ENCODE results near the gene RGS7BP. TPM values are rescaled to one million over a fixed set of nuclear protein-coding genes. Genes with fewer than 3 reads are reported as not detected.

The RGS7BP gene
- total RNA-seq, 1 donor from 2014 or later = not detected

DNA sequence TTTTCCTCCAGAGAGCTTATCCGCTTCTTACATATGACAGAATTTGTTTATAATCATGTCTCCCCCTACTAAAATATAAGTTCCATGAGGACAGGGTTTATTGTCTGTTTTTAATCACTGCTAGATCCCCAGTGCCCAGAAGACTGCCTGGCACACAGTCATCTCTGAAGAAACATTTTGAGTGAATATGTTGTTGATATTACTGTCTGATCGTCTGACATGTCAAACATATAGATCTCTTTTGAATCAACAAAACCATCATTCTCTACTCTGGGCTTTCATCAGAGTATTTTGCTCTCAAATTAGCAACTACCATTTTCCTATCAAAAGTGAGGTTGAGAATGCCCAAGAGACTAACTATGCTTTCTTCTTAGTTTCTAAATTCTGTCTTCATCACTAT is 117.2 kb downstream of the RGS7BP start:
- ChIA-PET POLR2A (no interaction called here), CTCF (interaction anchor here (0.9 to 1.0 kb wide), 2 partner anchors 9 to 11 kb away, joined by 3 read pairs; no protein-coding TSS in a partner anchor)
- TF ChIP-seq, protein P1, sequence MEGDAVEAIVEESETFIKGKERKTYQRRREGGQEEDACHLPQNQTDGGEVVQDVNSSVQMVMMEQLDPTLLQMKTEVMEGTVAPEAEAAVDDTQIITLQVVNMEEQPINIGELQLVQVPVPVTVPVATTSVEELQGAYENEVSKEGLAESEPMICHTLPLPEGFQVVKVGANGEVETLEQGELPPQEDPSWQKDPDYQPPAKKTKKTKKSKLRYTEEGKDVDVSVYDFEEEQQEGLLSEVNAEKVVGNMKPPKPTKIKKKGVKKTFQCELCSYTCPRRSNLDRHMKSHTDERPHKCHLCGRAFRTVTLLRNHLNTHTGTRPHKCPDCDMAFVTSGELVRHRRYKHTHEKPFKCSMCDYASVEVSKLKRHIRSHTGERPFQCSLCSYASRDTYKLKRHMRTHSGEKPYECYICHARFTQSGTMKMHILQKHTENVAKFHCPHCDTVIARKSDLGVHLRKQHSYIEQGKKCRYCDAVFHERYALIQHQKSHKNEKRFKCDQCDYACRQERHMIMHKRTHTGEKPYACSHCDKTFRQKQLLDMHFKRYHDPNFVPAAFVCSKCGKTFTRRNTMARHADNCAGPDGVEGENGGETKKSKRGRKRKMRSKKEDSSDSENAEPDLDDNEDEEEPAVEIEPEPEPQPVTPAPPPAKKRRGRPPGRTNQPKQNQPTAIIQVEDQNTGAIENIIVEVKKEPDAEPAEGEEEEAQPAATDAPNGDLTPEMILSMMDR (IDR thresholded peaks at IDR 0.05) = no peak
- Mint-ChIP-seq H3K4me3 (no peak overlapping the region), H3K36me3 (ENCODE audit: low read depth) (no peaks in the 10 kb centered on the region), H3K4me1 (no peaks in the 10 kb centered on the region), H3K27ac (no peak overlapping the region), H3K9me3 (no peaks in the 10 kb centered on the region), H3K27me3 (peaks cover 17% of the 10 kb centered on the region)
- DNase-seq = no peak
- intact Hi-C loops (cut with micrococcal nuclease) = no loop called here
- no peak for ATAC-seq (ENCODE audit: low read depth)

DNA sequence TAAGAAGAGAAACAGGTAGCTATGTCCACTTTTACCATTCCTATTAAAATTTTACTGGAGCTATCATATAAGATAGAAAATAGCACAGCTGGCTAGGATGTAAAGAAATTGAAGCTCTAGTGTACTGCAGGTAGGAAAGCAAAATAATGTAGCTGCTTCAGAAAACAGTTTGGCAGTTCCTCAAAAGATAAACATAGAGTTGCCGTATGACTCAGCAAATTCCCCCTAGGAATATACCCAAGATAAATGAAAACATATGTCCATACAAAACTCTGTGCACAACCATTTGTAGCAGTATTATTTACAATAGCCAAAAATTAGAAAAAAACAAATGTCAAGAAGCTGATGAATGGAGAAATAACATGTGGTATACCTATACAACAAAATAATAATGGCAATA is 119.9 kb downstream of the RGS7BP start:
- CTCF ChIA-PET = interaction anchor here (1.2 to 1.7 kb wide), 2 partner anchors 9 to 11 kb away, joined by 3 to 6 read pairs; no protein-coding TSS in a partner anchor
- no peak overlapping the region for H3K4me3 Mint-ChIP-seq
- POLR2A ChIA-PET = no interaction called here
- no peaks in the 10 kb centered on the region for H3K9me3 Mint-ChIP-seq
- H3K4me1 Mint-ChIP-seq = no peaks in the 10 kb centered on the region
- peaks cover 17% of the 10 kb centered on the region for H3K27me3 Mint-ChIP-seq
- no peaks in the 10 kb centered on the region for H3K36me3 Mint-ChIP-seq (ENCODE audit: low read depth)
- intact Hi-C loops (cut with micrococcal nuclease) = no loop called here
- TF ChIP-seq, protein P1 (IDR thresholded peaks at IDR 0.05) = no peak
- DNase-seq (no peak), ATAC-seq (ENCODE audit: low read depth) (no peak)
- H3K27ac Mint-ChIP-seq = no peak overlapping the region

DNA sequence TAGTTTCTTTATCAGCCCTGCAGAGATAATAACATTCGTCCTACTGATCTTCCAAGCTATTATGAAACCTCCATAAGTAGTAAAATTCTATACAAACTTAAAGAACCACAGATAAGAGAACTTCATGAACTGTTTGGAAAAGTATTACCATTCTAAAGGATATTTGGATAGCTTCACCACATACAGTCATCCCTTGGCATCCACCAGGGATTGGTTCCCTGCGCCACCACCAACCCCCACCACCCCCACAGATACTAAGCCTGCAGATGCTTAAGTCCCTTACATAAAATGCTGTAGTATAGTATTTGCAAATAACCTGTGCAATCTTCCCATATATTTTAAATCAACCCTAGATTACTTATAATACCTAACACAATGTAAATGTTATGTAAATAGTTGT is 123.1 kb downstream of the RGS7BP start:
- Mint-ChIP-seq H3K4me1 (no peaks in the 10 kb centered on the region), H3K4me3 (no peak overlapping the region), H3K9me3 (no peaks in the 10 kb centered on the region), H3K36me3 (ENCODE audit: low read depth) (no peaks in the 10 kb centered on the region), H3K27me3 (peaks cover 11% of the 10 kb centered on the region), H3K27ac (no peak overlapping the region)
- DNase-seq (no peak), ATAC-seq (ENCODE audit: low read depth) (no peak)
- intact Hi-C loops (cut with micrococcal nuclease) = no loop called here
- CTCF ChIA-PET = no interaction called here
- POLR2A ChIA-PET = no interaction called here
- TF ChIP-seq, protein P1 (IDR thresholded peaks at IDR 0.05) = no peak

DNA sequence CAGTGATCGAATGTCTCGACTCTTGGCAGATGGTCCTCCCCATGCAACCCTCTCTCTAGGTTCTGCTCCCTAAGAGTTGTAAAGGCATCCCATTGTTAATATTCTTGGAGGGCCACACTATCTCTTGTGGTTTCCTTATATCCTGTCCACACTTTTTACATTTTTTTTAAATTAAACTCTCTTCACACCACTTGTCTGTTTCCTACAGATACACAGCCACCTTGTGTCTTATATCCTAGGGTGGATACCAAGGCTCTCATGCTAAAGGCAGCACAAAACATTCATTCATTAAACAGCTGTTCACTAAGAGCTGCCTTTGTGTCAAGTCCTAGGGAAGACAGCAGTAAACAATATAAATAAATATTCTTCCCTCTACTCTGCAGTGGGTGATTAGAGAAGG is 124.0 kb downstream of the RGS7BP start:
- ATAC-seq (ENCODE audit: low read depth) = no peak

DNA sequence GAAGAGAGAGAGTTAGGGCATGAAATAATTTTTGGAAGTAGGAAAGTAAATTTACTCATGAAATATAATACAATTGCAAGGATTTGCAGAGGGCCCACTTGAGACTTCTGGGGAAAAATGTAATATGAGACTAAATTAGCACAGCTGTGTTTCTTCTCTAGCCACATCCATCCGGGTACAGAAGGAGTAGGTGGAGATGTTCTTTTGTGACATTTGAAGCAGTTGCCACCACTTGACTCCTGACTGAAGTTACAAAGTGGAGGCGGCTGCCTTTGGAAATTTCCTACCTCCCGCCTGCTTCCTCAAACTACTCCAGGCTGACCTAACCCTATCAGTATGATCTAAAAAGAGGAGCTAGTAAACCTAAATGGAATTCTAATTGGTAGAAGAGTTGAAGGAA is 126.4 kb downstream of the RGS7BP start:
- intact Hi-C loops (cut with micrococcal nuclease) = loop anchor here (10.0 kb wide), 1 partner anchor 953 kb away; no protein-coding TSS in a partner anchor
- no peaks in the 10 kb centered on the region for H3K4me1 Mint-ChIP-seq
- H3K27me3 Mint-ChIP-seq = peaks cover 10% of the 10 kb centered on the region
- TF ChIP-seq, protein P1 (IDR thresholded peaks at IDR 0.05) = no peak
- no peak for ATAC-seq (ENCODE audit: low read depth)
- DNase-seq = no peak
- no peaks in the 10 kb centered on the region for H3K9me3 Mint-ChIP-seq
- no peaks in the 10 kb centered on the region for H3K36me3 Mint-ChIP-seq (ENCODE audit: low read depth)
- H3K27ac Mint-ChIP-seq = no peak overlapping the region
- no peak overlapping the region for H3K4me3 Mint-ChIP-seq
- ChIA-PET POLR2A (no interaction called here), CTCF (interaction anchor here (0.6 to 1.5 kb wide), 2 partner anchors 20 to 75 kb away, joined by 3 read pairs; no protein-coding TSS in a partner anchor)

More for the DNA sequence above, 124.0 kb downstream of the RGS7BP start:
- DNase-seq = no peak
- ChIA-PET POLR2A (no interaction called here), CTCF (no interaction called here)
- Mint-ChIP-seq H3K36me3 (ENCODE audit: low read depth) (no peaks in the 10 kb centered on the region), H3K27me3 (peaks cover 6% of the 10 kb centered on the region), H3K27ac (no peak overlapping the region), H3K4me1 (no peaks in the 10 kb centered on the region), H3K4me3 (no peak overlapping the region), H3K9me3 (no peaks in the 10 kb centered on the region)
- TF ChIP-seq, protein P1 (IDR thresholded peaks at IDR 0.05) = no peak
- intact Hi-C loops (cut with micrococcal nuclease) = loop anchor here (10.0 kb wide), 1 partner anchor 955 kb away; no protein-coding TSS in a partner anchor
